Putamen (tissue), 1 donor: Measurements from ENCODE around the gene SMIM8.

ENCODE experiments used
- DNase-seq: peaks from one replicate; pipeline ENCODE4 v3.0.0-alpha.2; 2016; ENCODE audit warnings: low spot score

Gene SMIM8

DNA sequence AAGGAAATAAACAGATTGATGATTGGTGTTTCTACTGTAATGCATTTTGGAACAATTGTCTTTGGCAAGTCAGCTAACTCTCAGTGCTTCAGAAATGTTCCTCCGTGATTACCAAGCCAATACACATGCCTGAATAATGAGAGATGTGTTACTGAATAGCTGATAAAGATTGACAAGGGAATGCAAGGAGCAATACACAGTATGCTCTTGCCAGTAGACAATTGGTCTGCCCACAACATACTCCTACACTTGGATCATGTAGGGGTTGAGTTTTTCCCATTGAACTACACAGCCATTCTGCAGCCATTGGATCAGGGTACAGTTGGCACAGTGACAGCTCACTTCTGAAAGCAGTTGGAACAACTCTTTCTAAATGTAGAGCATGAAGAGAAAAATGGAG lies 12.3 kb downstream of the SMIM8 start:
- no peak for DNase-seq

DNA sequence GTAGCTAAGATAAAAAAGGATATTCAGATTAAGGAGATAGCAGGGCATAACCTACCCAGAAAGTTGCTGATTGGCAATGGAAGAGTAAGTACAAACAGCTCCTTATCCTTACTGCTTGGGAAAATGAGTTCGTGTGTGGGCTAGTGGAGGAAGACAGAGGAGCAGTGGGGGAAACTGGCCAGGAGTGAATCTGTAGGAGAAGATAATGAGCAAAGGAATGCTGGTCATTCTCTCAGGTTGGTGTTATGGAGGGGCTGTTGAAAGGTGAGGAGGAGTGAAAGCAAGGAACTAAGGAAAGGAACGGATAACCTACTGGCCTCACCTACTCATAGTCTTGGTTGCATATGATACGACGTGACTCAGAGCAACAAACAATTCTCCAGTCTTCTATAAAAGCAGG lies 14.0 kb downstream of the SMIM8 start:
- DNase-seq: no peak

DNA sequence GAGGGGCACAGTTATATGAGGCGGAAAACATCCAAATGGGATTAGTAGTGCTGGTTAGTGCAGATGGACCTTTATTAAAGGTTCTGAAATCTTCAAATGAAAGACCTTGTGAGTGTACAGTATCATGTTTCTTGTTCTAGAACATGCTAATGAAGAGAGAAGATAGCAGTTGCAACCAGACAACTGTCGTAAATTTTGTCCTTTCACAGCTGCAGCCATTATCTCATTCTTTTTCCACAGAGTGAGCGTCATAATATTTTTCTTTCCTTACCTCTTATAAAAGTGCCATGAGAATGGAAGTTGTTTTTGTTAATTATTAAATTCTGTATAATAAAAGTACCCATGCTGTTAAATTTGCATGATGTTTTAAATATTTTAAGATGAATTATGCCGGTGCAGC lies 17.8 kb downstream of the SMIM8 start:
- no peak for DNase-seq

DNA sequence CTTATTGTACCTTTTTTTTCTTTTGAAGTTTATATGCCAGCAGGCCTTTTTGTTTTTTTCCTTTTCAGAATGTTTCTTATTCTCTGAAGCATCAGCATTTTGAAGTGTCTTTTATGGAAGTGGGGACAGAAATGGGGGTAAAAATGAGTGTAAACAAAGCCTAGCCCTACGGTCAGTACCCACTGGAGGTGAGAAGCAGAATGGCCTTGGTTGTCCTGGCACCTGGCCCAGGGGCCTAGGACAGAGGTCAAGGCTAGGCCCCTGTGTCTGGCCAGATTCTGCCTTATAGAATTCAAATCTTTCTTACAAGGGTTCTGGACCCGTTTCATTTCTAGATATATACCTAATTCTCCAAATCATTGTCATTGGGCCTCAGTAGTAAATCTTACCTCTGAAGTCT lies 18.8 kb downstream of the SMIM8 start:
- DNase-seq: no peak

DNA sequence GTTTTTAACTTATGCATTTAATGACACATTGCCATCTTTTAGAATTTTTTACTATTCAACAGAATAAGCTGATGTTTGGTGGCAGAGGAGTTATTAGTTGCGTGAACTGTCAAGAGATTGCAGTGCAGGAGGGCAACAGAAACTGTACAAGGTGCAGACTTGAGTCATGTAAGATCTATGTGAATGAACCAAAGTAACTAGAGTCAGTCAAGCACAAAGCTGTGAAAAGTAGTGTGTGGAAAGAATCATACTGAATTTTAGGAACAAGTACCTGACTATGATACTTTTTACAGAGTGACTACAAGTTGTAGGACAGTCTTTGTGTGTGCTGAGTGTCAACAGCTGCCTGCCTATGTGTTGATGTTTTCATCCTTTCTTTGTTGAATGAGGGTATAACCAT lies 19.5 kb downstream of the SMIM8 start:
- no peak for DNase-seq

DNA sequence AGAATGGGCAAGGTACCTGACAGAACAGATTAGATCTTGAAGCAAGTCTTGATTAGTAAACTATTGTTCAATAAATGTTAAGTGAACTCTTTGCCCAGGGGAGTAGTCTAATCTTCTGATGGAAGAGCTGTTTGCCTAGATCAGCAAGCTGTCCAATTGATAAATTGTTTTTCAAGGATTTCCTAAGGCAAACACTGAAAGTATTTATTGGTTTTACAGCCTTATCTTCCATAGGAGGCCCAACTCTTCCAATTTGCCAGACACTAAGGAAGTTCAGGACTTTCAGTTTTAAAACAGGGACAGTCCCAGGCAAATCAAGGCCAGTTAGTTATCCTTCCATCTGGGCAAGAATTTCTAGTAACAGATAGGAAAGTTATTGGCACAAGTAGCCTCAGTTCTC lies 20.4 kb downstream of the SMIM8 start:
- DNase-seq: no peak

DNA sequence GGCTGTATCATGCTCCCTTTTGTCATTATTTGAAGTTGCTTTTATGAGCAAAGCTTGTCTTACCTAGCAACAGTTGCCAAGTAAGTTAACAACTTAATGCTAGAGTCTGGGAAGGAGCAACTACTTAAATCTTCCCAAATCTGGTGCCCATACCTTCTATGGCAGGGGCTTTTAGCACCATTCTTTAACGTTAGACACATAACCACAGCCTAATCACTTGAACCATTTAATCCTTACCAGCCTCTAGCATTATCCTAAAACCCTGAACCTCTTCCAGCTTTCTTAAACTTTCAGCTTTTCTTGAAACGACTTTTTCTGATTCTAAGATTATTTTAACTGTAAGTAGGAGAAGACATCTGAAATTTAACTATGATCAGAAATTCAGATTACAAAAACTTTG lies 22.3 kb downstream of the SMIM8 start, which contains the start of gene C6orf163:
Gene C6orf163, plus strand, starts transcription at position 83 of the 400 bp plus-strand sequence. Its CDS starts 287 bp downstream, at position 370.
- no peak for DNase-seq

DNA sequence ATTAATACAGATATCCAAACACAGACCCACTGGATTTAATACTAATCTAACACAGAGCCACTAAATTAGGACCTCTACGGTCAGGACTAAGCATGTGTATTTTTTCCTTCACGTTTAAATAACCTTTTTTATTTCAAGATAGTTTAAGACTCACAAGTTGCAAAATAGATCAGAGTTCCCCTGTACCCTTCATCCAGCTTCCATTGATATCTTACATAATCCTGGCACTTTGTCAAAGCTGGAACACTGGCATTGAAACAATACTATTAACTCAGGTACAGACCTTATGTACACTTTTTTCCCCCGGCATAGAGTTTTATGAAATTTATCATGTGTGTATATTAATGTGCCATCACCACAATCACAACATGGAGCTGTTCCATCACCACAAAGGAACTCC lies 24.3 kb downstream of the SMIM8 start:
- DNase-seq: no peak

DNA sequence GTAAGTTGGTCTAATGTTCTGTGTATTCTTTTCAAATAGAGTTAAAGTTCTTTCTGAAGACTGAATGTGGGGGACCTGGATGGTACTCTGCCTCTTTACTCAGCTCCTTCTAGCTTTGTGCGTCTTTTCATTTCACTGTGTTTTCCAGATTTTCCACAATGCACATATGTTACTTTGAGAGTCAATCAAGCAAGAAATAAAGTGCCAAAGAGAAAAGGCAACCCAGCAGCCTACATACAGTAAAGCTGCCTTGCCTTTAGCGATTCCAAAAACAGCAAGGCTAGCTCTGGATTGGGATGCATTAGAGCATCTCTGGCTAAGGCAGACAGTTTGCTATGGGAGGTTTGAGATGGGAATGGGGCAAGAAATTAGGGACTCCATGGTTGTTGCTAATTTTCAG lies 27.5 kb downstream of the SMIM8 start:
- no peak for DNase-seq

DNA sequence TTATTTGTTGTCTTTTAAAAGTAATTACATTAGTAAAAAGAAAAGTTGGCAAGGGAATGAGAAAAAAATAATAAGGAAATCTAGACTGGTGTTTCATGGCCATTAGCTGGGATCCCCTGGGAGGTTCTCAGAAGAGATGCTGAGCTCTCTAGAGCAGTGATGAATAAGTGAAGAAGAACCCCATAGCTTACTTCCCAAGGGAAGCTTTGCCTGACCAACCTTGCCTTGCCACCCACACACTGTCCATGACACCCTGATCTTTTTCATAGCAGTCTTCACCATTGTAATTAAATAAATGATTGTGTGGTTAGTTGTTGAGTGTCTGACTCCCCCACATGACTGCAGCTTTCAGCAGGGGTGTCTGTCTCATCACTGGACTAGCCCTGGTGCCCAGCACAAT lies 28.1 kb downstream of the SMIM8 start:
- no peak for DNase-seq

DNA sequence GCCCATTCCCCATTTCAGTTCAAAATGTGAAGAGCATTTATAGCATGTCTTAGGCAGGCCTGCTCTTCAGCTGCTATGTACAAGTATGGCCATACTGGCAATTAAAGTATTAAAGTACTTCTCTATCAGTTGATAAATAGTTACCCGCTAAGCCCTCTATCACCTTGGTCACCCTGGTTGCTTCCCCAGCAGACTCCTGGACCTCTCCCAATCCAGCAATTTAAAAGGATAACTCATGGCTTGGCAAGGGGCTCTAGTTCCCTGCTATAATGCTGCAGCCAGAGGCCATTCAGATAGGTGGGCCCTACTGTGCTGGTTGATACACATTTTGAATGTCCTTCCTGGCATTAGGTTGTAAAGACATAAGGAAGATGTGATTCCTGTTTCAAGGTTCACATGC lies 29.2 kb downstream of the SMIM8 start:
- DNase-seq: no peak

DNA sequence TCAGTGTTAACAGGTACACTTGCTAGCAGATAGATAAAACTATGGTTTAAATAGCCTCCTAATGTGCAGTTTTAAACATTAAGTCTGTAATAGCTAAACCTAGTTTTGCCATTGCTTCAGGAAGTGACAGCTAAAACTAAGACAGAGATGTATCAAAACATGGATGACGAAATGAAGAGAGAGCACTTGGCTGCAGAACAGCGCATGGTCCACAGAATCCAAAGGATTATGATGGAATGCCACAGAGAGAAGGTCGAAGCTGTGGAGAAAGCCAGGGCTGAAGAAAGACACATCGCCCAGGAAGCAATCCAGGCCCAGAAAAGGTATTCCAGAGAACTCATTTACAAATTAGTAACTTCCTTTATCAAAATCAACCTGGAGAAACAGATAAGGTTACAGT lies 33.8 kb downstream of the SMIM8 start:
- DNase-seq: no peak

DNA sequence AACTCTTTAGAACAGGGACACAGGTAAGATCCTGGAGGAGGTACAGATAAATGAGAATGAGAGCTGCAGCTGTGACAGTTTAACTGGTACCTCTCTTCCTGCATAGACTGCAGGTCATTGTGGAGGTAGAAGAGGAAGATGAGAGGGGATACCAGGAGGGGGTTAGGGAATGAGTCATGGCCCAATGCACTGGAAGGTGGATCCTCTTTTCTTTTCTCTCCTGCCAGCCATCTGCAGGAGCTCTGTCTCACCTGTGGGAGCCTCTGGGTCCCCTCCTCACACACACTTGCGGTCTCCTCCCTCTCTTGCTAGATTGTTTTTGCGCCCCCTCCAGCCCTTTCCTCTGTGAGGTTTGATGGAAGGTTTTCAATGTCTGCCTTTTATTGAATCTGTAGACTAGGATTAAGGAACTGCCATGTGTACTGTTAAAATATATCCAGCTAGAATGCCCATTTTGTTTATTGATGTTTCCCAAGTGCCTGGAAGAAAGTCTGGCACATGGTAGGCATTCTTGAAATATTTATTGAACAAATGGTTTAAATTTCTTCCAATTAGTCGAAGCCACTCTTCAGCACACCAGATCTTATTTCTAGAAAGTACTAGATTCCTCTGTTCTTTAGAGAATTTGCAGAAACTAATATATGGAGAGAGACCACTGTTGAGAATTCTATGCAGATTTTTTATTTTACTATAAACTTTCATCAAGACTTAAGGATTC lies 35.2 kb downstream of the SMIM8 start:
- no peak for DNase-seq

DNA sequence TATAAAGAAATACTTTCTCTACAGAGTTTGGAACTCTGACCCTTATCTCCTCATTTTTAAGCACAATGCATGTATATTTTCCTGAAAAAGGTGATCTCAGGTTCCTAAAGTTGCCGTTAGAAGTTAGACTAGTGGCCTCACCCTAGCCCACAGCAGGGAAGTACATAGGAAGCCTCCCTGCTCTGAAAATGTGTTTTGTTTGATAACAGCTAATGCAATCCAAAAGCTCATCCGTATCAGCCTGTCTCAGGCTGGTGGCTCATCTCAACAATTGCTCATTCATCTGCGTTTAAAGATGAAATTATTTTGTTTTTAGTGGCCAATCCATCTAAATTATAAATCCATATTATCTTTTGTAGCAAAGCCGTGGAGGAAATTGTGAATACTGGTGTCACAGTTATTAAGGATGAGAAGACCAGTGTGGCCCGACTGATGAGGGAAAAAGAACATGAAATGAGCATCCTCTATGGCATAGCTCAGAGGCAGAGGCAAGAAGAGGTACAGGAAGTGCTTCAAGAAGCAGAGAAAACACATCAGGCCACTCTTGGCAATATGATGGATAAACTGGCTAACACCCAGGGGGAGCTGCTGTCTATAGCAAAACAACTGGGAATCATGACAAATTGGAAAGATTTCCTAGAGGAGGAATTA lies 42.3 kb downstream of the SMIM8 start:
- DNase-seq: no peak

DNA sequence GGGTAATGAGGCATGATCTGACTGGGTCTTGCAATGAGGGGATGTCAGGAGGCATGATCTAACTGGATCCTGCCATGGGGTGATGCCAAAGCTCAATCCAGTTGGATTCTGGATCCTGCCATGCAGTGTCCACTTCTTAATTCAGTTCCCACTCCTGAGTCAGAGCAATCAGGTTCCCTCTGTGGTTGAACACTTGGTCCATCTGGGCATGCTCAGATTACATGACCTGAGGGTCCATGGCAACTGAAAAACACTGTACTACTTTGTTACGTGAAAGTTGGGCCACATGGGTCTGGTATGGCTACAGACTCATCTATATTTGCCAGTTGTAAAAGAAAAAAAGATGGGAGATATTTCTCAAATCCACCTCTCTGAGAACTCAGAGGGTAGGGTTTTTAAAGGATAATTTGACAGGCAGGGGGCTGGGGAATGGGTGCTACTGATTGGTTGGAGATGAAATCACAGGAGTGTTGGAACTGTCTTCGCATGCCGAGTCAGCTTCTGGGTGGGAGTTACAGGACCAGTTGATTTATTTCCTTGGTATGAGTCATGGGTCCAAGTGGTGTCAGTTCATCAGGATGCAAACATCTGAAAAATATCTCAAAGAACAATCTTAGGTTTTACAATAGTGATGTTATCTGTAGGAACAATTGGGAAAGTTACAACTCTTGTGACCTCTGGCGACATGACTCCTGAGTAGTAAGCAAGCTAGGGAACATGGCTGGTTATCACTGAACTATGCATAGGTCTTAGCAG lies 43.9 kb downstream of the SMIM8 start:
- DNase-seq: no peak

DNA sequence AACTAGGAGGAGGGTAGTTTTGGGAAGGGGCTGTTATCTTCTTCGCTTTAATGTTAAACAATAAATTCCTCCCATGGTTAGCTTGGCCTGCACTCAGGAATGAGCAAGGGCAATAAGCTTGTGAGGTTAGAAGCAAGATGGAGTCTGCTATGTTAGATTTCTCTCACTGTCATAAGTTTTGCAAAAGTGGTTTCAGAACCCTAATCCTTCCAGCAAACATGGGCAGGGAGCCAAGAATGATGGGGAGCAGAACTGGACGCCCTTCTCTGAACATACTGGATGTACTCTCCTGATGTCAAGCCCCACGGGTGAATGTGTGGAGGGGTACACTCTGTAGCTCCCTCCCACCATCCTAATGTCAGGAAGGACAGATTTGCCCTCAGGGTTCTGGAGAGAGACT lies 44.5 kb downstream of the SMIM8 start:
- DNase-seq: no peak

DNA sequence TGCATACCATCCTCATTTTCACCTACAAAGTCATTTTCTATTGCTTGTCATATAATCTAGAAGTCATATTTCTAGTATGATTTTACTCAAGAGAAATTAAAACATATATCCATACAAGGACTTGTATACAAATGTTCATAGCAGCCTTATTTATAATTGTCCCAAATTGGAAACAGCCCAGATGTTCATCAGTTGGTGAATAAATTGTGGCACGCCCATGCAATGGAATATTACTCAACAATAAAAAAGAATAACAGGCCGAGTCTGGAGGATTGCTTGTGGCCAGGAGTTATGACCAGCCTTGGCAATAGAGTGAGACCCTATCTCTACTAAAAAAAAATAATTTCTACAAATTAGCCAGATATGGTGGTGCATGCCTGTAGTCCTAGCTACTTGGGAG lies 51.0 kb downstream of the SMIM8 start:
- no peak for DNase-seq

DNA sequence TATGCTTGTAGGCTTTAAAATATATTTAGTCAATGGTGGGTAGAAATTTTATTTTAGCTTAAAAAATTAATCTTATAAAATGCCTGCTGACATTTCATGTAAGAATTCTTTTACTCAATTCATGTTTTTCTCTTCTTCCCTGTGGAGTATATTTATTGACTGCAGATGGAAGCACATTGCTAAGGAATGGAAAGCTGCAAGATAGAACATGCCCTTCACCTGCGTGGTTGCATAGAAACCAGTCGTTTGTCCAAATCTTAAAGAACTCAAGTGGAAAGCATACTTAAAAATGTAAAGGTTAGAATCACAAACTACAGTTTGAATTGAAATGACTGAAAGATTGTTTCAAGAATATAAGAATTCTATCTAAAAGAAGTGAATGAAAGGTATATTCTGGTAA lies 52.9 kb downstream of the SMIM8 start:
- DNase-seq: no peak

DNA sequence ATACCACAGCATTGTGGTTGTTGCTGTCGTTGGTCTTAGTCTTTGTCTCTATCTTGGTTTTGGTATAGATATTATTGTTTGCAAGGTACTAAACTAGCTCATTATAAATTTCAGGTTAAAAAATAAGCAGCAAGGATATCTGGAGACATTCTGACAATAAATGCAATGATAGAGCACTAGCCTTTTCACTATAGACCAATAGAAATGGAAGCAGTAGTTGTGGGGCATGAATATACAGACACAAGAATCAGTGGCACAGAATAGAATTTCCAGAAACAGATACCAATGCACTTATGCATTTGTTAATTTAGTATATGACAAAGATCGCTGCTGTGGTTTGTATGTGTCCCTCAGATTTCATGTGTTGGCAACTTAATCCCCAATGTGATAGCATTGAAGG lies 54.3 kb downstream of the SMIM8 start:
- no peak for DNase-seq

DNA sequence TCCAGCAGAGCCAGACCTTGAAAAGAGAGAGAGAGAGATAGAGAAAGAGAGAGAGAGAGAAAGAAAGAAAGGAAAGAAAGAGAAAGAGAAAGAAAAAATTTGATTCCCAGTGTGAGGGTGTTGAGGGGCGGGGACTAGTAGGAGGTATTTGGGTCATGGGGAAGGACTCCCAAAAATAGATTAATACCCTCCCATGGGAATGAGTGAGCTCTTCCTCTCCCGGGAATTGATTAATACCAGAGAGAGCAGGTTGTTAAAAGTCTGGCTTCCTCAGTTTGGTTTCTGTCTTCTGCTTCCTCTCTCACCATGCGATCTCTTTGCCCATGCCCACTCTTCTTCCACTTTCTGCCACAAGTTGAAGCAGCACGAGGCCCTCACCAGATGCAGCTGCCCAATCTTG lies 56.6 kb downstream of the SMIM8 start:
- DNase-seq: no peak

DNA sequence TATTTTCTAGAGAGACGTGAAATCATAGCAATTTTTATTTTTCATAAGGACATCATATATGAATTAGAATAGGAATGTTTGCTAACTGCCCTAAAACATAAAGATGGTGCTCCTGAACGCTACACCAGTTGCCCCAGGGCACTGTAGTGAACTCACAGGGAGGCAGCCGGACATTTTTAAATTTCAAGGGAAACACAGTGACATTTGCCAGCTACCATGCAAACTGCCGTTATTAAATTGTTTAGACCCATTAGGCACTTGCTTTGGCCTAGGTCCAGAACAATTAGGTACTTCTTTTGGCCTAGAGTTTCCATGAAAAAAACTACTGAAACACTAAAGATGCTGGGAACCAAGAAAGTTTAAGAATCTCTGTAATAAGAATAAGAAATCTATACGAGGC lies 60.5 kb downstream of the SMIM8 start:
- no peak for DNase-seq

DNA sequence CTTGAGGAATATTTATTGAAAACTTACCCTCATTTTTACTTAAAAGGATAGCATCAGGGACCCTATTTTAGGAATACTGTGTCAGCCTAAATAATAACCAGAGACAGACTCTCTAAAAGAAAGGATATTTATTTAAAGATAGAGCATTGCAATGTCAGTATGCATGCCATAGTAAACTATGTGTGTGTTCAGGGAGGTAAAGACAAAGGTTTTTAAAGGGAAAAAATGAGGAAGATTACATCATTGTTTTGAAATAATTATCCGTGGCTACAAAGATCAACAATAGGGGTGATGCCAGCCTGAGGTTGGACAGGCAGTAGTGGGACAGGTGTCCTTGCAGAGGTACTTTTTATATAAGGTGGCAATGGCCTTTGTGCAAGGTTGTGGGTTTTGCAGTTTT lies 61.6 kb downstream of the SMIM8 start:
- no peak for DNase-seq

DNA sequence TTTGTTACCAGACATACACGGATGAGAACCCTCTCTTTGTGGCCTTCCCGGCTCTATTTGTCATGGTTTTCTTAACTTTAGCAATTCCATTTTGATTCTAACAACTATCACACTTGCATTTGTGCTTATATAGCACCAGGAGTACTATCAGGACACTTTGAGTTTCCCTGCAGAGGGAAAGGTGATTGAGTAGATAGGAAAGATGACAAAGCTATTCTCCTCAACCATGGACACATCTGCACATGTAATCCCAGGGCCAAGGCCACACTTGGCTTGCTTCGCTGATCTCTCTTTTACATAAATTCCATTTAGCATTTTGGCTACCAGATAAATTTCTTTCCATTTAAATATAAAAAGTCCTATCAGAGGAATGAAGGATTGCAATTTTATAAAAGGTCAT lies 62.1 kb downstream of the SMIM8 start:
- no peak for DNase-seq
